ENCODE results near the gene CEBPZ.
"Not testable (repeated sequence)": the region's sequence is repeated elsewhere in the genome, so short reads cannot be mapped to it uniquely, and the experiment has no call there.

The CEBPZ gene

DNA sequence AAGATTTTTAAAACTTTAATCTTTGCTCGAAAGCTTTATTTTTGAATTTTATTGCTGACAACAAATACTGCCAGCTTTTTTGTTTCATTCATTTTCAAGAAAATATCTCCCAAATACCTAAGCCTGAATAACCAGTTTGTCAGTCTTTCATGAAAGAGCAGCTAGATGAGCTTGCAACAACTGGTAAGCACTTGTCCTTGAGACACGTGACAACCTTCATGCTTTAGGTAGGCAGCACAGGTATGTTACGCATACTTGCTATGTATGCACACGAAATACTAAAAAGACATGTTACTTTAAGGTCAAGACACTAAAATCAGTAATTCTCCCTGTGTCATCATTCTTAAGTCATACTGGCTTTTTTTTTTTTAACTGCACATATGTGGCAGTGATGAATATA lies 12.3 kb downstream of the CEBPZ start:
- no peak for DNase-seq

DNA sequence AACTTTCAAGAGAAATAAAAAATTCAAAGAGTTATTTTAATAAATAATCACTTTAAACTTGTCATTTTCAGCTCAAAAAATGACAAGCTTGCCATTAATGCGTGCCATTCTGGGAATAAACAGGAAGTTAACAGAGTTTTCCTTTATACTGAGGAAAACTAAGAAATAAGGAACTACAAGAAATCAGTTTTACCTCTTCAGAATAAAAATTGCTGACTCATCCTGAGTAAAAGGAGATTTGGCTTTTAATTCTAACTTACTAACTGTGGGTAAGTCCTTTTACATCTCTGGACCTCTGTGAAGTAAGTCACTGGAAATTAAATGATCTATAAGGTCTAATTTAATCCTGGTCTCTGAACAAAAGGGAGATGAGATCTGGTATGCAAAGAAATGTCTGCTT lies 16.1 kb downstream of the CEBPZ start:
- no peak for DNase-seq

DNA sequence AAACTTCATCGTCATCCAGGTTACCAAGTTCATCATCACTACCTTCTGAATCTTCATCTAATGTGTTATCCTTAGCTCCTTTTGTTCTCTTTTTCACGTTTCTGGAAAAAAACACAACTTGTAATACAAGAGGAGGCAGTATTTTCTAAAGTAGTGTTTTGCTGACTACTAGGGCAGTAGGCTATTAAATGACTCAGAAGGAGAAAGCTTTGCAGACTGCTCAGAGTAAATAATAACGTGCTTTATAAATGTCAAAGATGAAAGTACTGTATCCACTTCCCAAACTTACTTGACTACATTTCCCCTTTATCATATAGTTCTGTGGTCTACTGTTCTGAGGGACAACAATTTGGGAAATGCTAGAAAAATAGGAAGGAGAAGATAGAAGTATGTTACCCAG lies 19.5 kb downstream of the CEBPZ start:
- no peak for DNase-seq

DNA sequence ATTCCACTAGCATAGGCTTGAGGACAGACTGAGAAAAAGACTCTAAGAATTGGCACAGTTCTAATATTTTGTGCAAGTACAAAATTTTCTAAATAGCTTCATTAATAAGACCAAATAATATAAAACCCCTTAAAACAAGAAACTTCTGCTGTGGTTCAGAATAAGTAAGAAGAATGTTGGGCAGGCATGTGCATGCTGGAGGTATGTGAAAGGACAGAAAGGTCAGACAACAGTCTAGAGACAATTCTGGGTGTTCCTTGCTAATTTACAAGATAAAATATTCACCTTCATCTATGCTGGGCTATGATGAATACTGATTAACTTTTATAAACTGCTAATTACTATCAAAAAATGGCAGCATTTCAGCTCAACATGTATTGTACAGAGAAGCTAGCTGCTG lies 20.2 kb downstream of the CEBPZ start:
- no peak for DNase-seq

DNA sequence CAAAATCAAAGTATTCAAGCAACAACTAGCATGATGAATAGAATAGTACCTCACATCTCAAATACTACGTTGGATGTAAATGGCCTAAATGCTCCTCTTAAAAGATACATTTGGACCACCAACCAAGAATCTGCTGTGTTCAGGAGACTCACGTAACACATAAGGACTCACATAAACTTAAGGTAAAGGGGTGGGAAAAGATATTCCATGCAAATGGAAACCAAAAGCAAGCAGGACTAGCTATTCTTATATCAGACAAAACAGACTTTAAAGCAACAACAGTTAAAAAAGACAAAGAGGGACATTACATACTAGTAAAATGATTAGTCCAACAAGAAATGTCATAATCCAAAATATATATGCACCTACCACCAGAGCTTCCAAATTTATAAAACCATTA lies 24.6 kb downstream of the CEBPZ start:
- DNase-seq, result not testable (repeated sequence)

DNA sequence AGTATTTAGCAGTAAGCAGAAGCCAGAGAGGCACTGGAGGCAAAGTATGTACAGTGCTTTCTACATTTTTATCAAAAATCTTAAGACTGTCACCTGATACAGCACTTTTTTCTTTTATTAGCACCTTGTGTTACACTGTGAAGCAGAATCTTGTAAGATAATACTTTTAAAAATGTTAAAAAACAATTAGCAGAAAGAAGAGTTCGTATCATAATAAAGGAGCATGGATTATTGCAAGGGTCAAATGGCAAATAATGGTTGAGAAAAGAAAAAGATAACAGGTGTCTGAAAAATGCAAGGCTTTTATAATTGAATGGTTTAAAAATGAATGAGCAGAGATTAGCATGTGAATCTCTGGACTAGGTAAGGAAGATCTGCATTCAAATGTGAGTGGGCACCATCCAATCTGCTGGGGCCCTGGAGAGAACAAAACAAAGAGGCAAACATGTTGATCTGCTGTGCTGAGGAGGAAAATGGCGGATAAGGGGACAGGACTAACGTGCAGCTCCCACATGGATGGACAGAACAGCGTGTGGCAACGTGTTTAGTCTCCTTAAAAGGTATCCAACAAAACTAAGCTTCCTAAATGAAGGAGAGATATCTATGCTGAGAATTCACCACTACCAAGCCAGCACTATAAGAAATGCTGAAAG lies 25.6 kb downstream of the CEBPZ start:
- no peak for DNase-seq

DNA sequence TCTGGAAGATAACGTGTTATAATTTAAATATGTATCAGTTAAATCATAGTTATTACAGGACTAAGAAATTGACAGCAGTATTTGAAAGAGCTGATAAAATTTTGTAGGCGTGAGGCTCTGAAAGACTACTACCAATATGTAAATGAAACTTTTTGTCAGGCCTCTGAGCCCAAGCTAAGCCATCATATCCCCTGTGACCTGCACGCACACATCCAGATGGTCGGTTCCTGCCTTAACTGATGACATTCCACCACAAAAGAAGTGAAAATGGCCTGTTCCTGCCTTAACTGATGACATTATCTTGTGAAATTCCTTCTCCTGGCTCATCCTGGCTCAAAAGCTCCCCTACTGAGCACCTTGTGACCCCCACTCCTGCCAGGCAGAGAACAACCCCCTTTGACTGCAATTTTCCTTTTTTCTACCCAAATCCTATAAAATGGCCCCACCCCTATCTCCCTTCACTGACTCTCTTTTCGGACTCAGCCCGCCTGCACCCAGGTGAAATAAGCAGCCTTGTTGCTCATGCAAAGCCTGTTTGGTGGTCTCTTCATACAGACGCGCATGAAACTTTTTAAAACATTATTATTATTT lies 26.2 kb downstream of the CEBPZ start:
- not testable (repeated sequence) for DNase-seq

DNA sequence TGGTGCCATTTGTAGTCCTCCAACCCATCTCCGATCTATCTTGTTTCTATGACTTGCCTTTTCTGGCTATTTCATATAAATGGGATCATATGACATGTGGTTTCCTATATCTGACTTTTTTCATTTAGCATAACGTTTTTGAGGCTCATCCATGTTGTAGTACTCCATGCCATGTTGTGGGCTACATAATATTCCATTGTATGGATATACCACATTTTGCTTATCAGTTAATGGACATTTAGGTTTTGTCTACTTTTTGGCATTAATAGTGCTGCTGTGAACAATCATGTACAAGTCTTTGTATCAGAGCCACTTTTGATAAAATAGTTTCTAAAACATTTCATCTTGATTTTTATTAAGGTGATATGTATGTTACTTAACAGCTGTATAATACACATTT lies 27.7 kb downstream of the CEBPZ start:
- no peak for DNase-seq

DNA sequence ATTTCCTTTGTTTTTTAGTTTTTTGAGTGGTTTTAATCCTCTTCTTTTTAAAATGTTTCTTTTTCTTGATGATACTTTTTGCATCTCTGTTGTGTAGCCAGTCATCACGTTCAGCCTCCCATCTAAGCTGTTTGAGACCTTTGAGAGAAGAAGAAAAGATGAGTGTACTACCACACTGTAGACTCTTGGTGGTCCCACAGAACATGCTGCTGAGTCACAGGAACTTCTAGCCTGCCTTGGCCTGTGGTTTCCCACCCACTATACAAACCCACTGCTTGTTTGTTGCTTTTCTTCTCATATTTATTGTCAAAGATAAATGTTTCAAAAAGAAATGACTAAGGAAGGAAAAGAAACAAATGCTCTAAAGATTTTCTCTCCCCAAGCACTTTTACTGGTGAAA lies 29.6 kb downstream of the CEBPZ start:
- no peak for DNase-seq

DNA sequence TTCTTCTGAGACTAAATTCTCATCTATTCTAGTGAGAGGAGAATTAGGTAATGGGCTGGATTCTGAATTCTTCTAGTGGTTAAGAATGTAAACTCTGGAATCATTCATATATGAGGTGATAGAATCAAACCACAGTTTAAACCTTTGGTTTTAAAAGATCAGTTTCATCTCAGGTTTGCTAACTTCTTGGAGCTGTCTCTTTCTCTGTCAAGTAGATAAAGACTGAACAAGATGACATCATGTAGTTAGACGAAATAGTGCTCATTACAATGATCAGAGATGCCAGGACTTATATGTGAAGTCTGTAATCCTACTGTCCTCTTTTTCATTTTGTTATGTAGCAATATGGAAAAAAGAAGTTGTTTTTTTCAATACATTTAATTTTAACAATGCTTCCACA lies 30.2 kb downstream of the CEBPZ start:
- DNase-seq, result no peak

DNA sequence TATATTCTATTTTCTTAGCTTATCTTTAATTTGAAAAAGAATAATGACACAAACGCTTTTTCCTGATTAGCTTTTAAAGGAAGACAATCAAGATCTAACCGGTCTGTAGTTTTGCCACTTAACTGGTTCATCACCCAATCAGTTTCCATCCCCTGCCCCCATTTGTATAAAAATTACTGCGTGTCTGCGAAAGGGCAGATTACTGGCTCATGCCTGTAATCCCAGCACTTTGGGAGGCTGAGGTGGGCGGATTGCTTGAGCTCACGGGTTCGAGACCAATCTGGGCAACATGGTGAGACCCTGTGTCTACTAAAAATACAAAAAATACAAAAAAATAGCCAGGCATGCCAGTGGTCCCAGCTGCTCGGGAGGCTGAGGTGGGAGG lies 32.7 kb downstream of the CEBPZ start:
- no peak for DNase-seq

DNA sequence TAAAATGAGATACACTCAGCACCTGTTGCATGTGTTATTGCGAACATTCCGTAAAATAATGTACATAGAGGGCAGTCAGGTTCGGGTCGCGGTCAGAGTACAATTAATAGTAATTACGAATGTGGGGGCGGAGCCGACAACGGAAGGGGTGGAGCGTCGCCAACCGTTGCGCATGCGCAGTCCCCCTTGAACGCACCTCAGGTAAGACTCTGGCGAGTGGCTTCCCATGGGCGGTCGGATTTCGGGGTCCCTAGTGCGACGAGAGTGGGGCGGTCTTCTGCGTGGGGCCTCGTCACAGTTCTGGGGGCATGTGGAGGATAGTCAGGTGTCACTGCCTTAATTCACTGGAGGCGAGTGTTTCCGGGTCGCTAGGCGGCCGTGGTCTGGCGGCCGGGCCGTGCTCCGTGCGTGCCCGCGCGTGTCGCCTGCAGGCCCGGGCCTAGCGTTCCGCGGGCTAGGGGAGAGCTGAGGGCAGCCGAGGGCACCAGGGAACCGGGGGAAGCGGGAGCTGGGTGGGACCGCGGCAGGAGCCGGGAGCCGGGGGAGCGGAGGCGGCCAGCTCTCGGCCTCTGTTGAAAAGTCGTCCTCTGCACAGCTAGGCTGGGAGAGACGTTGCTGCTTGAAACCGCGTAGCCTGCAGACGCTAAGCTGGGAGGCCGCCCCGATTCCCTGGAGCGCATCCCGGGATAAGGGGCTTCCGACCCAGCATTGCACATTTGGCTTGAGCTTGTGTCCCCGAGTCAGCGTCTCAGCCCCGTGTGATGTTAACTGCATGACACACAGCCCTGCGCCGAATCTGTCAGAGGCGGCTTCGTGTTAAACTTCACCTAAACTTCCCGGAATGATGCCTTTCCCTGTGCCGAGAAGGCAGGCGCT lies 34.8 kb downstream of the CEBPZ start, which contains the start of gene CEBPZOS:
CEBPZOS (plus strand) TSS at position 177 of the 876 bp plus-strand sequence. CDS start 3,209 bp downstream, outside the sequence.
- DNase-seq, result peak; percentile 78

DNA sequence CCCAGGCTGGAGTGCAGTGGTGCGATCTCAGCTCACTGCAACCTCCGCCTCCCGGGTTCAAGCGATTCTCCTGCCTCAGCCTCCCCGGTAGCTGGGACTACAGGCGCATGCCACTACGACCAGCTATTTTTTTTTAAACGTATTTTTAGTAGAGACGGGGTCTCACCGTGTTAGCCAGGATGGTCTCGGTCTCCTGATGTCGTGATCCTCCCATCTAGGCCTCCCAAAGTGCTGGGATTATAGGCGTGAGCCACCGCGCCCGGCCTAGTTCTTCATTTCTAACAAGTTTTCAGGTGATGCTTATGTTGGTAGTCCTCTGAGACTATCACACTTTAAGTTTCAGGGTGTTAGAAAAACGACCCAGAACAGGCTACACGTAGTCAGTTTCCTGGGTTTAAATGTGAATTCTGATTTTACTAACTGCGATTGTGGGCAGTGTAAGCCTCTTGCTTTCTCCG lies 35.5 kb downstream of the CEBPZ start:
- DNase-seq, result not testable (repeated sequence)

DNA sequence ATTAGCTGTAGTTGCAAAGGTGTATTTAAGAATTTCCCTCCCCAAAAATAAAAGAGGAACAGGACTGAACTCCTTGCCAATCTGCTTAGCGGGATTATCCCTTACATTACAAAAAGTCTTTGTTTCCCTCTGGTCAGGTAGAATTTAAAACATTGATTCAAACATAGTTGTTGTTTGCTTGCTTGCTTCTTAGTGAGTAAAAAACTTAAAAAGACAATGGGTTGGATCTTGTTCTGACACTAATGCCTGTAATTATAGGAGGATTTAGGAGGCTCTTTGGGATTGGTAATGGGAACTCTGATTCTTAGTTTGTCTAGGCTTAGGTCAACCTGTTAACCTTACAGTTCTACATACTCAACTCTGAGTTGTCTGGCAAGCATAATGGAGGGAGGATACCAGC lies 38.8 kb downstream of the CEBPZ start:
- no peak for DNase-seq

DNA sequence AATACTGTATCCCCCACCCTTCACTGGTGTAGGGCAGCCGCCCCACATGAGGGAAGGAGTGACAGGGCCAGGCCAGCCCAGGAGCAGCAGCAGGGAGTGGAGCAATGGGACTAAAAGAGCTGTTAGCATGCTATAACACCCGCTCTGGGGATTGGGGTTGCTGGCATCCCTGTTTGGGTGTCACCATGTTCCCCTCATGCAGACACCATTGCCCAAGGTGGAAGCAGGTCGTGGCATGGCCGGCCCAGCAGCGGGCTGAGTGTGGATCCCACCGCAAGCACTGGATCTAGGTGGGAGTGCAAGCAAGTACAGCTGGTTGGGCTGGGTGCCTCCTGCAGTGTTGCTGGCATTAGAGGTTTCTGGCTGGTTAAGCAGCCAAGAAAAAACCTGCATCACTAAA lies 39.6 kb downstream of the CEBPZ start:
- DNase-seq, result no peak

DNA sequence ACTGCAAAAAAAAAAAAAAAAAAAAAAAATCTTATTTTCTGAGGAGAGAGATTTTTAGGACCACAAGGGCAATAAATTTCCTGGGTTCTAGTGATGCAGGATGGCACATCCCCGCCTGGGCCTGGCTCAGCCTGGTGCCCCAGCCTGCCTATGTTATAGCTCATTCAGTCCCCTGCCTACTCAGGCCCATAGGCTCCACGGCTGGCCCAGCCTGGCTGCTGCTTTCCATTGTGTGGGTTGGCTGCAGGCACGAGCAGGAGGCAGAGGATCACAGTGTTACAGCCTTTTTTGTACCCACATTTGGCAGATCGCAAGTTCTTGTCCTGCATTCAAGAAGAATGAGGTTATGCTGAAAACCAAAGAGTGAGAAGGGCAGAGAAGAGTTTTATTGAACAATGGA lies 40.1 kb downstream of the CEBPZ start:
- DNase-seq, result no peak

DNA sequence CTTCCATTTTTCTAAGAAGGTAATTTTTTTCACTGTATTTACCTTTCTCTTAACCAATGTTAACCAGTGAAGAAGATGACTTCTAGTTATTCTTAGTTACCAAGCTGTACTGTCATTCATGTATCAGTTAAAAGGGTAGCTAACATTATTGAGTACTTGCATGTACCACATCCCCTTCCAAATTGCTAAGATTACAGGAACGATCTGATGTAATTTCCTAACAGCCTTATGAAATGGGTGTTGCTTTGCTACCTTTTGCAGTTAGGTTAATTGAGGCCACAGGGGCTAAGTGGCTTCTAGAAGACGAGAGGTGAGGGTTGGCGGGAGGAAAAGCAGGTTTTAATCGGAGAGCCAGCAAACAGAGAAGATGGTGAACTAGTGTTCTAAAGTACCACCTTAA lies 41.1 kb downstream of the CEBPZ start:
- DNase-seq, result no peak

DNA sequence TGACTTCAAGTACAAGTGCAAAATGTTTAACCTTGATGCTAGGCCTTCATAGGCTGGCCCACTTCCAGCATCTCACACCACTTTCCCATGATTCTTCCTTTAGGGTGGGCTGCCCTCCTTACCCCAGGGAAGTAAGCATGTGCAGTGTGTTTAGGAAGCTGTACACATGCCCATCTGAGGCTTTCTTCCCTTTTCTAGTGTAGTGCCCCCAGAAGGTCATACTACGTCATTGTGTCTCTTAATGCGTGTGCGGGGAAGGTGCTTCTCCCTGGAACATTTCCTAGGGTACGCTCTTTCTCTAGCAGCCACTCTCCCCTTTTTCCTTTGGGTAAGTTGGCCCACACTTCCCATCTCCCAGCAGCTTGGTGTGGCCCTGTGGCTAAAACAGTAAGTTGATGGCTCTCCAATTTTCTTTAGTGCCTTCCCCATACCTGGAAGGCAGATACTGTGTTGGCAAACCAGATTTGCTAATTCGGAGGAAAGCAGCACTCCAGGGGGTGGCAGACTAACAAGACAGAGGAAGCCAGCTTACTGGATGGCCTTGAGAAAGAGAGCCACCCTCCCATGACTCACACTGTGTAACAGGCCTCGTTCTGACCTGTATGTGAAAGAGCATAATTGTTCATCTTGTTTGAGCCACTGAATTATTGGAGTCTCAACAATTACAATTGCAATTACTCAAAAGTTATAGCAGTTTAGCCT lies 41.8 kb downstream of the CEBPZ start:
- peak; percentile 49 for DNase-seq

DNA sequence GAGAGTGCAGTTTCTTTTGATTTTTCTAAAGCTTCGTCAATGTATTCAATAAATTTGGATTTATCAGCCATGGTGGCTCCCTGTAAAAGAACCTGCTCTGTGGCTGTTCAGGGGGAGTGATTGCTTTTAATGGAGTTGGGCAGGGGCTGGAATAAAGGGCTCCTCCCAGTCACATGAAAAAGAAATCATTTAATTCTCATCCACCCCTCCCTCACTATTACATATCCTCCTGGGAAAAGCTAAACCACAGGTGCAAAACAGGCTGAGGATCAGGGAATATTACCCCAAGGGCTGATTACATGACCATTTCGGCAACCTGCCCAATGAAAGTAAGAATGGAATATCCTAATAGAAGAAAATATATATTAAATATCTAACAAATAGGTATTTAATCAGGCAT lies 42.8 kb downstream of the CEBPZ start, which contains the start of gene SULT6B1:
SULT6B1 (minus strand) TSS at position 101 of the 400 bp plus-strand sequence; CDS start at position 71, 30 bp downstream.
- DNase-seq, result no peak

DNA sequence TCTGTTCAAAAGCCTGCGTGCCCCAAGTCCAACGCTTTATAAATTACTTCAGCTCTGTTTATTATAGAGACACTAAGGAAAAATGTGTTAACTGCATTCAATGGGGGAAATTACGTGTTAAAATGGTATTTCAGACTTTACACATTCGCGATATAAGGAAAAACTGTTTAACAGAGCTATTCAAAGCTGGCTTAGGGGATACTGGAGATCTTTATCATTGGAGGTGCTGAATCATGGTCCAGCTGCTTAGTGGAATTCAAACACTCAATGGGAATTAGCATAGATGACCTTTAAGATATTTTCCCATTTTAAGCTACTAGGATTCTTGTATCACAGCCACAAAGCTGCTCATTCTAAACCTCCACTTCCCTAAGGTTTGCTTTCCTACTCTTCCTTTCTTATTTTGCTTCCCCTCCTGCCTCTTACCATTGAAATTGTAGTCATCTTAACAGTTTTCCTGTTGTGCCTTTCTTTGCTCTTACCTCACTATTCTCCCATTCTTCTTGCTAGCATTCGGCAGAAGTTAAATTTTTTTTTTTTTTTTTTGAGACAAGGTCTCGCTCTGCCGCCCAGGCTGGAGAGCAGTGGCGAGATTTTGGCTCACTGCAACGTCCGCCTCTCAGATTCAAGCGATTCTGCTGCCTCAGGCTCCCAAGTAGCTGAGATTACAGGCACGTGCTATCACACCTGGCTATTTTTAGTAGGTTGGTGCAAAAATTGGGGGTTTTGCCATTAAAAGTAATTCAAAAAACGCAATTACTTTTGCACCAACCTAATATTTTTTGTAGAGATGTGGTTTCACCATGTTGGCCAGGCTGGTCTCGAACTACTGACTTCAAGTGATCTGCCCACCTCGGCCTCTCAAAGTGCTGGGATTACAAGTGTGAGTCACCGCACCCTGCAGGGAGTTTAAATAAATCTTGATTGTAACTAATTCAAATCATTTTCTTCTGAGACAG lies 49.4 kb downstream of the CEBPZ start:
- DNase-seq, result no peak

DNA sequence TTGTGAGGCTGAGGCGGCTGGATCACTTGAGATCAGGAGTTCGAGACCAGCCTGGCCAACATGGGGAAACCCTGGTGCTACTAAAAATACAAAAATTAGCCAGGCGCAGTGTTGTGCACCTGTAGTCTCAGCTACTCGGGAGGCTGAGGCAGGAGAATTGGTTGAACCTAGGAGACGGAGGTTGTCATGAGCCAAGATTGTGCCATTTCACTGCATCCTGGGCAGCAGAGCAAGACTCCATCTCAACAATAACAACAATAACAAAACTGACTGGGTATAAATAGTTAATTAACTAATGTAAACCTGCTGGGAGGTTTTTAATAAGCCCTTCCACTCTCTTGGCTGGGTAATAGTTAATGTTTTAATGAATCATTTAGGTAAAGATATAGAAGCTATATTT lies 50.8 kb downstream of the CEBPZ start:
- no peak for DNase-seq

Measured in T1000 (cell line).